HTERT RPE-1 (cell line): Measurements from ENCODE around the gene DRD2.
"Not testable (repeated sequence)": the region's sequence is repeated elsewhere in the genome, so short reads cannot be mapped to it uniquely, and the experiment has no call there.

Experiments
- in situ Hi-C: fragments of 300-500 bp; cut with MboI; formaldehyde crosslinking; loops from 4 replicates; pipeline ENCODE4 v1.14.3; 2020; ENCODE audit warnings: low sequenced_read_pairs

The DRD2 gene

GRCh38 chr11:113475160-113475761 is at the start of gene DRD2:
Gene DRD2, minus strand, starts transcription at chr11:113475398. Its CDS starts 50,747 bp downstream, at chr11:113424651.
- in situ Hi-C loops = no loop called here

GRCh38 chr11:113523906-113524305 is 48.7 kb upstream of the DRD2 start:
- in situ Hi-C loops = not testable (repeated sequence)

GRCh38 chr11:113521737-113522517 is 46.7 kb upstream of the DRD2 start:
- in situ Hi-C loops = no loop called here

- in situ Hi-C loops = no loop called here
Observed at GRCh38 chr11:113519989-113520613, 44.9 kb upstream of the DRD2 start.

GRCh38 chr11:113518716-113519495 is 43.7 kb upstream of the DRD2 start:
- in situ Hi-C loops = no loop called here

- in situ Hi-C loops = no loop called here
Observed at GRCh38 chr11:113517361-113517760, 42.2 kb upstream of the DRD2 start.

GRCh38 chr11:113514856-113515255 is 39.7 kb upstream of the DRD2 start:
- in situ Hi-C loops = no loop called here

GRCh38 chr11:113507341-113507740 is 32.1 kb upstream of the DRD2 start:
- in situ Hi-C loops = no loop called here

GRCh38 chr11:113506893-113507292 is 31.7 kb upstream of the DRD2 start:
- in situ Hi-C loops = no loop called here

GRCh38 chr11:113506461-113506860 is 31.3 kb upstream of the DRD2 start:
- in situ Hi-C loops = no loop called here

GRCh38 chr11:113505541-113506375 is 30.6 kb upstream of the DRD2 start:
- in situ Hi-C loops = no loop called here

- in situ Hi-C loops = no loop called here
Observed at GRCh38 chr11:113505046-113505445, 29.8 kb upstream of the DRD2 start.

- in situ Hi-C loops = no loop called here
Observed at GRCh38 chr11:113504586-113504985, 29.4 kb upstream of the DRD2 start.

GRCh38 chr11:113504071-113504470 is 28.9 kb upstream of the DRD2 start:
- in situ Hi-C loops = no loop called here

- in situ Hi-C loops = no loop called here
Observed at GRCh38 chr11:113497066-113497910, 22.1 kb upstream of the DRD2 start.

GRCh38 chr11:113496026-113496651 is 20.9 kb upstream of the DRD2 start:
- in situ Hi-C loops = no loop called here

GRCh38 chr11:113494021-113494420 is 18.8 kb upstream of the DRD2 start:
- in situ Hi-C loops = no loop called here

- in situ Hi-C loops = no loop called here
Observed at GRCh38 chr11:113493206-113493605, 18.0 kb upstream of the DRD2 start.

GRCh38 chr11:113488931-113489351 is 13.7 kb upstream of the DRD2 start:
- in situ Hi-C loops = no loop called here
